NCI-H1417 treated with DMSO at 0.1 percent for 48 hours (cell line): Measurements from ENCODE around the gene EGFLAM.

Source experiments
- DNase-seq: peaks from one replicate; lab custom pipeline; 2025; lab: John Stamatoyannopoulos, UW

EGFLAM gene

DNA sequence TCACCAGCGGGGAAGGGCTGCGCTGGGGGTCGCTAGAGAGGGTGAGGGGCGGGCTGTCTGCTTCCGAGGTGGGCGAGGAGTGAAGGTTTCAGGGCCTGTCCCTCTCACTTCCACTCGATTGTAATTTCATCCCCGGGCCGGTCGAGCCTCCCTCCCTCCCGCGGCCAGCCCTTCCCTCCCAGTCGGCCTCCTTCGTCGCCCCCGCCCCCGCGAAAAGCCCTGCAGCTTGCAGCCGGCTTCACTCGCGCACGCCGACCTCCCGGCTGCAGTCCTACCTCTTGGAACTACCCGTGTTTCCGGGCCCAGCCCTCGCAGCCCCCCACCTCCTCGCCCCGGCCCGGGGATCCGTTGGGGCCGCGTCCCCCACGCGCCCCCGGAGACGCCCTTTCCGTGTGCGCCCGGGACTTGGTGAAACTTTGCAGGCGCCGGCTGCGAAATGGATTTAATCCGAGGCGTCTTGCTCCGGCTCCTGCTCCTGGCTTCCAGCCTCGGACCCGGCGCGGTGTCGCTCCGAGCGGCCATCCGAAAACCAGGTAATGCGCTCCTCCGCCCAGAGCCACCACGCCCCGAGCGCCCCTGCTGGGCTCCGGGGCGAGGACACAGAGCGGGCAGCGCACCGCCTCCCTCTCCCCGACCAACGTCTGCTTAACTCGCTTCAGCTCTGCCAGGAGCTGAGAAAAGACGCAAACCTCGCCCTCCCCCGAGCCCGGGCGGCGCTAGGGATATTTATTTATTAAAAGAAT, at the start of gene EGFLAM:
TSS of gene EGFLAM (plus strand) at position 241 of the 743 bp plus-strand sequence. CDS start at position 437, 196 bp downstream.
- DNase-seq, result no peak

DNA sequence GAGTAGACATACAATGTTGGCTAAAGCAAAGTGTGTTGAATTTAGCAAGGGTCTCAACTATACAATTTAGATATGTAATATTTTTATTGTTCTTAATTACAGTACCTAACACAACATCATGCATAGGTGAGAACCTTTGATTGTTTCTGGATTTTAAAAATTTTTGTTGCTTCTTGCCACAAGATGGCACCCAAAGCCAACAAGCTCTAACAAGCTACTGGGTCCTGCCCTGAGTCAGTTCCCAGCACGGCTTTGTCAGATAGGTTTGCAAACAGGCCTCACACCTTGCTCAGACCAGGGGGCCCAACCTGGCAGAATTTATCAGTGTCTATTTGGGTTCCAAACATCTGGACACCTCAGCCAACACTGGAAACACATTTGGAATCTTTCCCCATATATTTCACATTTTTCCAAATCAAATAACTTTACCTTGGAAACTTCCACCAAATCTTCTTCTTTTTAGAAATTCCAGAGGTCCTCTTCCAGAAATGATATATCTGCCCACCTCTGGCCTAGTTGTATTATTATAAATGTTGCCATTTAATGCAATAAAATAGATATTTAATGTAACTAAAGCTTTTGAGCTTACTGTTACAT, 49.5 kb upstream of the EGFLAM start:
- DNase-seq, result no peak

DNA sequence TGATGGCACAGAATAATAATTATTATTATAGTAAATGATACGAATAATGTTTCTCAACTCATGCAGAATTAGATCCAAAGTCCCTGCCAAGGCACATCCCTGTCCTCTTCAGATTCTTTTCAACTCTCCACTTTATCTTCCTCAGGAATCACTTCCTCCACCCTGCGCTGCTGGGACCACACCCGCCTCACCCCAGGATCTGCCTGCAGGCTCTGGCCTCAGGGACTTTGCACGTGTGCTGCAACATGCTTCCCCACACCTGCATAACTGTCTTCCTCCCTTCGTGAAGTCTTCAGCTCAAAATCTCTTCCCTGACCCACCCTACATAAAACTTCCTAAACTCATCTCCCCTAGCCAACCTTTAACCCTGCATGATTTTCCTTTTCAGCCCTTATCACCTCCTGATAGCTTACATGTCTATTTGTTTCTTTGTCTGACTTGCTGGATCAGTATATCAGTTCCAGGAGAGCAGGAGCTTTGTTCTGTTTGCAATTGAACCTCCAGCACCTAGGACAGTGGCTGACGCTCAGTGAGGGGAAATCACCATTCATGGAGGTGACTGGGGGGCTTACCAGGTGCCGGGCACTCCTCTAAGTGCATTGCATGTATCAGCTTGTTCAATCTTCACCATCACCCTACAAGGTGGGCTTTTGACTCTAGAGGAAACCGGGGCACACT, 47.5 kb upstream of the EGFLAM start:
- DNase-seq, result no peak

DNA sequence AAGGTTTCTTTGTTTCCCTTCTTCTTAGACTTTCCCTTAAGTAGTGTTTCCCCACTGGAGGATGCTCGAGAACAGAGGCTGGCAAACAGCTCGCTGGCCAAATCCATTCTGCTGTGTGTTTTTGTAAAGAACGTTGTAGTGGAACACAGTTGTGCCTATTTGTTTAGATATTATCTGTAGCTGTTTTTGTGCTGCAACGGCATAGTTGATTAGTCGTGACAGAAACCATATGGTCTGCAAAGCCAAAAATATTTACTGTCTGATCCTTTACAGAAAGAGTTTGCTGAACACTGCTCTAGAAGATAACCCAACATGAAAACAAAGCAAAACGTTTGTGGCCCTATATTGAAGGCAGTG, 47.0 kb upstream of the EGFLAM start:
- no peak for DNase-seq

DNA sequence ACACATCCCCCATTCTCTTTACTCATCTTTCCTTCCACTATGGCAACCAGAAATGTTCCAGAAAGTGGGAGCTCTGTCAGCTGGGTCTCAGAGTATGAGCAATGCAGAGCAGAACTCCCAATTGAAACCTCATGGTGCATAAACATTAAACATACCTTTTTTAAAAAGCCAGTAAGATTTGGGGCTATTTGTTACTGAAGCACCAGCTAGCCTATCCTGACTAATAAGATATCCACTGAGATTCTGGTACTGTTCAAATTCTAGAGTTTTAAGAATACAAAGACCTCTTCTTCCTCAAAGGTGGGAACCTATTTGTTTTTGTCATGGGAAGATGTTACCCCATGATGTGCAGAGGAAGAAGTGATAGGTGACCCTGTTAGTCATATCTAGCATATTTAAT, 46.1 kb upstream of the EGFLAM start:
- DNase-seq, result no peak

DNA sequence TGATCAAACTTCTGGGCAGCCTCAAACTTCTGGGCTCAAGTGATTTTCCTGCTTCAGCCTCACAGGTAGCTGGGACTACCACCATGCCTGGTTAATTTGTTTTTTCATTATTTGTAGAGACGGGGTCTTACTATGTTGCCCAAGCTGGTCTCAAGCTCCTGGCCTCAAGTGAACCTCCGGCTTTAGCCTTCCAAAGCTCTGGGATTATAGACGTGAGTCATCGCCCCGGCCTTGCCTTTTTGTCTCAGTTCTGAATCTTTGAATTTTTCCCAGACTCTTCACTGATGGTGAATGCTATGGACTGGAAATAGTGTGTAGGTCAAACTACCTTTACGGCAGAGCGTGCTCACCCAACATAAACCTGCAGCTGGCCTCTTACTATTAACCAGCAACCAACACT, 32.3 kb upstream of the EGFLAM start:
- DNase-seq, result no peak

DNA sequence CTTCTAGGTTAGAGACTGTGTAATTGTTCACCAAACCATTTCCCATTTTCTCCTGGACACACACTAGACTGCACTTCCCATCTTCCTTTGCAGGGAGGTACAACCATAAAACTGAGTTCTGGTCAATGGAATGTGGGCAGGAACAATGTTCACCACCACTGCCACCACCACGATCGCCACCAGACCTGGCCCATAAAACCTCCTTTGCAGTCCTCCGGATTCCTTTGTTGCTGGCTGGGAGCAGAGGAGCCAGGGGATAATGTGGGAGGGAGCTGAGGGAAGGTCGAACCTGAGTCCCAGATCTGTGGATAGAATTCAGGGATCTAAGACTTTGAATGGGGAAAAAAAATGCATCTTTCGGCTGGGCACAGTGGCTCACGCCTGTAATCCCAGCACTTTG, 29.4 kb upstream of the EGFLAM start:
- DNase-seq, result no peak

DNA sequence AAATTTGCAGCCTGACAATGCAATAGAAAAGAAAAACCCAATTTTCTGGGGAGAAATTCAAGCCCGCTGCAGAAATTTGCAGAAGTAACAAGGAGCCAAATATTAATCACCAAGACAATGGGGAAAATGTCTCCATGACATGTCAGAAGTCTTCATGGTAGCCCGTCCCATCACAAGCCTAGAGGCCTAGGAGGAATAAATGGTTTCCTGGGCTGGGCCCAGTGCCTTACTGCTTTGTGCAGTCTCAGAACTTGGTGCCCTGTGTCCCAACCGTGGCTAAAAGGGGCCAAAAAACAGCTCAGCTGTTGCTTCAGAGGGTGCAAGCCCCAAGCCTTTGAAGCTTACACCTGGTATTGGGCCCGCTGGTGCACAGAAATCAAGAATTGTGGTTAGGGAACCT, 23.6 kb upstream of the EGFLAM start:
- no peak for DNase-seq

DNA sequence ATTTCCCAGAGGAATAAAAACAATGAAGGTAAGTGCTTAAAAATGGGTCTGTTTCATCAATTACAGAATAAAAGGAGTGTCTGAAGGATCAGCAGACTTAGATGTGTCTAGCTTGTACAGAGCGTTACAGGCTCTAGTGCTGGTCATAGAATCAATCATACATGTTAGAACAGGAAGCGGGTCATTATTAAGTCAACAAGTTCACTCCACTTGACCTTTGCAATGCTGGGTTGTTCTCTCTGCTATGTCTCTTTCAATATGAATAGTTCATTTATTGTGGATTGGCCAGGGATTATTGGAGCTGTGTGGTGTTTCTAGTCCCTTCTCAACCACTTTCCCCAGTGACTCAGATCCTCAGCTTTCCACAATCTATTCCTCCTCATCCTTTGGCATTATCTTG, 20.7 kb upstream of the EGFLAM start:
- no peak for DNase-seq

DNA sequence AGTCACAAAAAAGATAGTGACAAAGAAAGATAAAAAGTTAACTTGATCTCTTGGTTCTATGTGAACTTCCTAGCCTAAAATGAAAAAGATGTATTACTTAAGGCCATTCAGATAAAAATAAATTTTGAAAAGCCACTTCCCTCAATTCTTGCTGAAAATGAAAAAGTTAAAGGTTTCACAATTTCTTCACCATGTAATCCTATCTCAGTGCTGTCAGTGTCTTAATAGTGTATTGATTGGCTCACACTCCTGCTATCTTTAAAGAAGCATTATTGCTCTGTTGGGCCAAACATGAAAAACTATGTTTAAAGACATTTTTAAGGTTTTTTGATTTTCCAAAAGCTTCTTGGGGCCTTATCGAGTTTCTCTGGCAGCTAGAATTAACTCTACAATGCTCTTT, 18.1 kb upstream of the EGFLAM start:
- no peak for DNase-seq

DNA sequence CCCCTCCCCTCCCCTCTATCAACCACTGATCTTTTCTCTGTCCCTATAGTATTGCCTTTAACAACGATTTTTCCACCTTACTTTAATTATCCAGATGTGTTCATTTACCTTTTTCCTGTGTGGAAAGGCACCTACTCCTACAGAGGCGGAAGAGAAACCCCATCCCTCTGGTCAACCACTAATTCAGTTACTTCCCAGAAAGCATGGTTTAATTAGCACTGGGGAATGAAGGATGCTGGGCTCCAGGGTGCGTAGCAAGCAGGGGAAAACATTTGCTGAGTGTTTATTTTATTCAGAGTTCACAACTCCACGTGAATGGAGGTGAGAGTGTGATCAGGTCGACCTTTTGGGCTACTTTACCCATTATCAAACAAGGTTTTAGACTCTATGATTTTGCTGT, 16.7 kb upstream of the EGFLAM start:
- no peak for DNase-seq

DNA sequence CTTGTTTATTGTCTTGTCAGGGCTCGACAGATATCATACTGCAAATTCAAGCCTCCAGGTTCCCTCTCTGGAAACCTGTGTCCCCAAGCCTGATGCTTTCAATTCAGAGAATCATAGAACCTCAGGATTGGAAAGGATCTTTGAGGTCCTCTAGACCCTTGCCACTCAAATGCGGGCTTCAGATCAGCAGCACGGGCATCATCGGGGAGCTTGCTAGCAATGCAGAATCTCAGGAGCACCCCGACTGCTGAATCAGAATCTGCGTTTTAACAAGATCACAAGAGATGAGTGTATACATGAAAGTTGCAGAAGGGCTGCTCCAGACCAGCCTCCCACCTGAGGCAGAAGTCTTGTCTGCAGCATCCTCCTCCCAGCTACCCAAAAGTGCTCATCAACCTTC, 13.1 kb upstream of the EGFLAM start:
- no peak for DNase-seq

DNA sequence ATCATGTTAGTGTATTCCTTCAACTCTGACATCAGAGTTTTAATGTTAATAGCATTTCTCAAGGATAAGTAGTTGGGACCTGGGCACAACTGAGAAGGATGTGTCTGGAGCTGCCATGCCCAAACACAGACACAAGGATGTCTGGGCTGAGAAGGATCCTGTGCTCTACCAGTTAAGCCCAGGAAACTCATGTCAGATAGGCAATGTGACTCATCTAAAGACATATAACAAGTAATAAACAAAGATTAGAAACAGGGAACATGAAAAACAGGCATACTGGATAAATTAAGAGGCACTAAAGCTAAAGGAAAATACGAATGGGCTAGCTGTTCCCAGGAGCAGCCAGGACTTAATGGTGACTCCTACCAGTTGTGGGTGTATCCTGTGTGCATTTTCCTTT, 9.1 kb upstream of the EGFLAM start:
- no peak for DNase-seq

DNA sequence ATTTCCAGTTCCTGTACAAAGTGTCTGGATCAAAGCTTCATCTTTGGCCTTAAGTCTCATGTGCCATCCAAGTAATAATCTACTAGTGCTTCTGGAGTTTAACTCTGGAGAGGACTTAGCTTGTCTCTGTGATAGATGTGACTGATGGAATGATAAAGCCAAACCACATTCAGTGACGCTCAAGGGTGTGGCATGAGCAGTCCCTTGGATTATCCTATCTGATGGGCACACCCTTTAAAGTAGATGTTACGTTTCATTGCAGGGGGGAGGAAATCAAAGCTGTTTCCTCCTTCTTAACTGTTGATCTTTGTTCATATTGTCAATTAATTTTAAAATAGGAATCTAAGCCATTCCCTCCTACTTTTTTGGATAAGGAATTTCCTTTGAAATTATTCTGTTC, 8.5 kb upstream of the EGFLAM start:
- DNase-seq, result no peak

DNA sequence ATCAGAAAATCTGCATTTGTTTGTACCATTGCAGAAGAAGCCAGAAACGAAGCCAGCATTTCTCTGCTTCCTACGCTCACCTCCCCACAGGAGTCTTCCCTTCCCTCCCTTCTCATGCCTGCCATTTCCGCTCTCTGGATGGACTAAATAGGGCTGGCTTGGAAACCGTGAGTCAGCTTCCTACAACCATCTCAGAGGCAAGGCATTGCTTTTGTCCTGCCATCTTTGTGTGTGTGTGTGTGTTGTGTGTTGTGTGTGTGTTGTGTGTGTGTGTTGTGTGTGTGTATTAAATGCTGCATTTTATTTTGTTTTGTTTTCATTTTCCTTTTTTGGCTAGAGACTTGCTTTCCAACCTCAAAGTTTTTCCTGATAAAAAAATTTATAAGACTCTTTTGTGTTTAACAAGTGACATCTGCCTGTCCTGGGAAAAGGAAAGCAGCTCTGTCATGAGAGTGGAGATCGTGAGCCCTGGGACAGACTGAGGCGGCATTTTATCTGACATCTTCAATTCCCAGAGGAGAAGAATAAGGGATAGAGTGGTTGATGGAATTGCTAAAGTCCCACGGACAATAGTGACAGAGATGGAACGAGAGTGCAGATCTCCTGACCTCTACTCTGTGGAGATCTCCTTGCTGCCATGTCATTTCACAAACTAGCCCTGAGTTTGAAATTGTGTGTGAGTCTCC, 7.5 kb upstream of the EGFLAM start:
- DNase-seq, result no peak

DNA sequence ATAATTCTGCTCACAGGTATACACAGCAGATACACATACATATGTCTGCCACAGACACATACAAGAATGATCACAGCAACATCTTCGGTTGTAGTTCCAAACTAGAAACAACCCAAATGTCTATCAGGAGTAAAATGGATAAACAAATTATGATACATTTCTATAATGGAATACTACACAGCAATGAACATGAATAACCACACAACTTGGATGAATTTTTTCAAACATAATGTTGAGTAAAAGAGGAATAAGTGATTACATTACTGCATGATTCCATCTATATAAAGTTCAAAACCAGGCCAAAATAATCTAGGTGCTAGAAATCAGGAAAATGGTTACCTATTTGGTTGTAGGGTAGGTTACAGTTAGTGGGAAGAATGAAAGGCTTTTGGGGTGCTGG, 4.6 kb upstream of the EGFLAM start:
- no peak for DNase-seq

DNA sequence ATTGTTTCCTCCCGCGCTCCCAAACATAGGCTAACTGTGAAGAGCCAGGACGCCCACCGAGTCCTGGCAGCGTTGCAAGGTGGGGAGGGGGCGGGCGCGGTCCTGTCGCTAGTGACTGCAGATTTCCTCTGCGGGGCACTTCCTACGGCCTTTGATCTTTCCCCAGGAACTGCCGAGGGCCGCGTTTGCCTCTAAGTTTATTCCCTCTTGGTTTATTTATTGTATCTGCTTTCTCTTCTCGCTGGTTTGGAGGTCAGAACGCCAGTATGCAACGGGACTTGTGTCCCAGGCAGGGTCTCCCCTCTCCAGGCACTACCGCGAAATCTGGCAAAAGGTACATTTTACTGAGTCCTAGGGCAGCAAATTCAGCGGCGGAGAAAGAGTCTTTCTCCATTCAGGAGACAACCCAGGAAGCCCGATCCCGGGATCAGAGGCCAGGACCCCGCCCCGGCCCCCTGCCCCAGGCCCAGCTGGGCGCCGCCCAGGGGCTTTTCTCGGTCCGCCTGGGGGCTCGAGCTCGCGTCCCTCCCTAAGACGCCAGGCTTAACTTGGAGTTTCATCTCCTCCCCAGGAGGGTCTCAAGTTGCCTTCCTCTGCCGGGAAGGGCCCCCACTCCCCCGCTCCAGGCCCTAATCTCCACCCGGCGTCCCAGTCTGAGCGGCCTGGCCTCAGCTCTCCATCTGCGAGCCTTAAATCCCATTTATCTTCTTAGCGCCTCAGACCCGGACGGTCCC, 884 bp upstream of the EGFLAM start:
- DNase-seq, result no peak

DNA sequence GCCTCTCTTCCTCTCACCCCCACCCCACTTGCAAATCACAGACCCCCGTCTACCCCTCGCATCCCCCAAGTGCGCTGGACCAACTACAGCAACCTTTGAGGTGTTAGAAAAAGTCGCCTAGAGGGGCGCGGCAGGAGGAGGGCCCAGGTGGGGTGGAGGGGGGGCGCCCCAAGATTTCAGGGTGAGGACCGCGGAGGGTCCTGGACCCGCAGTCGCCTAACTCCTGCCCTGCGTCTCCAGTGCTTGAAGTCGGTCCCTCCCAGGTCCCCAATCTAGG, 379 bp upstream of the EGFLAM start:
- no peak for DNase-seq

DNA sequence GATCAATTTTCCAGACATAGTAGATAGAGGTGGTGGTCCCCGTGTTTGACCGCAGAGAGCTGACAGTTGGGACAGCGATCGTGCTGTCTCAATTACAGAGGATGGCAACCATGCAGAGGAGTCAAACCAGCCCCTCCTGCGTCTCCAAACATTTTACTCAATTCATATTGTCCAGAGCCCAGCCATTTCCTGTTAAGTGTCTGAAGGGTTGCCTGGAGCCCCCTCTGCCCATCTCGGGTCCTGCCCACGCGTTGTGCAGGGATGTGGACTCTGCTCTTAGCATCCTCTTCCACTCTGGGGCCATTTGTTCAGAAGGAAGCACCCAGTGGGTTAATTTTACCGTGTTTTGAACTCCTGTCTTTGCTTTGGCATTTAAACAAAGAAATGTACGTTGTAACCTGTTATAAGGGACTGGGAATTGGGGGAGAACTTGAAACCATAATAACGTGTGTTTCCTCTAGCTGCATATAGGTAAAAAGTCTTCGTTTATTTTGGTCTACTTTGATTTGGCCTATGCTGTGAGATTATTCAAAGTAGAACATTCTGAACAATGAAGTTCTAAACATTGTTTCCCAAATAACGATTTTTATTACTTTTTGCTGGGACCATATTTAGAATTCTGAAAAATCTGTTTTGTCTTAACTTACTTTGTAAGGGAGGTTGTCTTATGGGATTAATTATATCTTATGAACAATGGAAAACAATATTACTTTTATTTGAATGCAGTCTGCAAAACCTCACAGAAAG, 876 bp downstream of the EGFLAM start:
- DNase-seq, result no peak

DNA sequence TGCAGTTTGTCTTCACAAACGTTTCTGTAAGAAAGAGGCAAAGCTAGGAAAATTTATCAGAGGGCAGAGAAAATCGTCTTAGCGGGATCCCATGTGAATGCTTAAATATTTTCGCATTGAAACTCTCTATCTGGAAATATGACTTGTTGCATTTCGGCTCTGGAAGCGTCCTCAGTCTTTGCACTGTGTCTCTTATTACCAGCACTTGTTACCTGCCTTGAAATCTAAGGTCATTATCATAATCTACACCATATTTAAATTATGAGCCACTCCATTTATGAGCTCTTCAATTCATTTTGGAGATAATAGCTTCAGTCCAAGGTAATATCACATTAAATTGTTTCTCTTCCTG, 1.4 kb downstream of the EGFLAM start:
- DNase-seq, result no peak

DNA sequence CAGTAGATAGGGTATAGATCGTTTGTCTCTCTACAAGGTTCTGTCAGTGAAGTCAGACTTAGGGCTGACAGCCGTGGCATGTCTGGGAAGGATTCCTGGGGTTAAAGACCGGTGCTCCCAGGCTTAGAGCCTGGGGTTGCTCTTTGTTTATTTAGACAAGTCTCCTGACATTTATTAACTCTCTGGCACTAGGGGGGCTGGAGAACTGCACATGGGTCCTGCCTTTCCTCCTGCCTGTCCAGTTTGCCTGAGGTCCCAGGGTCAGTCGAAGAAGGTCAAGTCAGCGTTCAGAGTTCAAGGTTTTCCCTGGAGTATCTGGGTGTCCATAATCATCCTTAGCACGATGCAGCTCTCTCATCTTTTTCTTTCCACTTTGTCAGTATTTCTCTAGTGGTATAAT, 5.6 kb downstream of the EGFLAM start:
- no peak for DNase-seq
